Glutamatergic neuron (in vitro differentiated cells): ENCODE data around the gene KRTAP3-2. TPM values are rescaled to one million over a fixed set of nuclear protein-coding genes. Genes with fewer than 3 reads are reported as not detected.

Experiments used
- DNase-seq: peaks from one replicate; pipeline ENCODE4 v3.0.0; 2022
- H3K27ac Mint-ChIP-seq: one replicate; pipeline ENCODE4 v1.8.0; 2020; ENCODE audit warnings: mild to moderate bottlenecking, mixed read lengths, inconsistent platforms; ENCODE audit not compliant: unreplicated experiment
- H3K27me3 Mint-ChIP-seq: one replicate; pipeline ENCODE4 v1.8.0; 2020; ENCODE audit warnings: mild to moderate bottlenecking, moderate library complexity, mixed read lengths, inconsistent platforms; ENCODE audit not compliant: unreplicated experiment
- H3K36me3 Mint-ChIP-seq: one replicate; pipeline ENCODE4 v1.8.0; 2020; ENCODE audit warnings: mild to moderate bottlenecking, mixed read lengths, inconsistent platforms; ENCODE audit not compliant: unreplicated experiment
- H3K4me1 Mint-ChIP-seq: one replicate; pipeline ENCODE4 v1.8.0; 2020; ENCODE audit warnings: mild to moderate bottlenecking, low read depth, mixed read lengths, inconsistent platforms; ENCODE audit not compliant: unreplicated experiment
- H3K4me3 Mint-ChIP-seq: one replicate; pipeline ENCODE4 v1.8.0; 2020; ENCODE audit warnings: mild to moderate bottlenecking, mixed read lengths, inconsistent platforms; ENCODE audit not compliant: unreplicated experiment
- H3K9me3 Mint-ChIP-seq: one replicate; pipeline ENCODE4 v1.8.0; 2020; ENCODE audit warnings: mild to moderate bottlenecking, moderate library complexity, mixed read lengths, inconsistent platforms; ENCODE audit not compliant: unreplicated experiment
- CTCF ChIP-seq: fragments of 200-600 bp; sonication (generic); IDR thresholded peaks from one replicate; pipeline ENCODE4 v1.5.0; 2021; ENCODE audit not compliant: partially characterized antibody, unreplicated experiment
- total RNA-seq: library from RNA; stranded (reverse); fragmentation: NEBNext Ultra II Directional; extraction: Animal tissue kit (Norgen Biotek cat#: 25700); gene quantifications from one replicate; pipeline ENCODE4 v1.2.1, GENCODE V29; 2021; ENCODE audit not compliant: unreplicated experiment

The KRTAP3-2 gene
- total RNA-seq, 1 donor from 2014 or later: not detected

- peak; percentile 54 for DNase-seq
- Mint-ChIP-seq H3K36me3 (no peaks in the 10 kb centered on the region), H3K27ac (peak within 1 kb of the TSS; percentile 84), H3K9me3 (peaks cover 8% of the 10 kb centered on the region), H3K4me1 (peaks cover 18% of the 10 kb centered on the region), H3K27me3 (peaks cover 6% of the 10 kb centered on the region), H3K4me3 (peak within 1 kb of the TSS; percentile 47)
- TF ChIP-seq CTCF: no peak
Measured at GRCh38 chr17:40993839-40994238, 5.9 kb downstream of the KRTAP3-2 start, which contains the start of gene KRTAP3-3. Gene KRTAP3-3 (minus strand): TSS chr17:40994164. CDS start chr17:40994097, 67 bp downstream.

- peaks cover 8% of the 10 kb centered on the region for H3K9me3 Mint-ChIP-seq
- no peaks in the 10 kb centered on the region for H3K36me3 Mint-ChIP-seq
- no peak overlapping the region for H3K27ac Mint-ChIP-seq
- H3K4me3 Mint-ChIP-seq: no peak overlapping the region
- no peak for TF ChIP-seq CTCF
- DNase-seq: no peak
- H3K27me3 Mint-ChIP-seq: peaks cover 6% of the 10 kb centered on the region
- peaks cover 18% of the 10 kb centered on the region for H3K4me1 Mint-ChIP-seq
Measured at GRCh38 chr17:40993084-40993483, 6.6 kb downstream of the KRTAP3-2 start.

GRCh38 chr17:40992666-40993065 is 7.0 kb downstream of the KRTAP3-2 start:
- DNase-seq: no peak
- no peak for TF ChIP-seq CTCF
- H3K9me3 Mint-ChIP-seq: peaks cover 8% of the 10 kb centered on the region
- H3K4me3 Mint-ChIP-seq: no peak overlapping the region
- no peak overlapping the region for H3K27ac Mint-ChIP-seq
- H3K27me3 Mint-ChIP-seq: peaks cover 6% of the 10 kb centered on the region
- no peaks in the 10 kb centered on the region for H3K36me3 Mint-ChIP-seq
- H3K4me1 Mint-ChIP-seq: peaks cover 18% of the 10 kb centered on the region

- no peaks in the 10 kb centered on the region for H3K9me3 Mint-ChIP-seq
- no peaks in the 10 kb centered on the region for H3K4me1 Mint-ChIP-seq
- H3K36me3 Mint-ChIP-seq: no peaks in the 10 kb centered on the region
- no peak for DNase-seq
- no peaks in the 10 kb centered on the region for H3K27me3 Mint-ChIP-seq
- TF ChIP-seq CTCF: no peak
- no peak overlapping the region for H3K4me3 Mint-ChIP-seq
- no peak overlapping the region for H3K27ac Mint-ChIP-seq
Measured at GRCh38 chr17:40986920-40987319, 12.8 kb downstream of the KRTAP3-2 start.

GRCh38 chr17:40984226-40984625 is 15.5 kb downstream of the KRTAP3-2 start, which contains the start of gene KRT40:
Gene KRT40 (minus strand): TSS chr17:40984326. CDS start chr17:40984273, 53 bp downstream.
- Mint-ChIP-seq H3K4me3 (no peak within 1 kb of the TSS), H3K36me3 (no peaks in the 10 kb centered on the region), H3K27me3 (no peaks in the 10 kb centered on the region), H3K9me3 (no peaks in the 10 kb centered on the region), H3K27ac (no peak within 1 kb of the TSS), H3K4me1 (peaks cover 9% of the 10 kb centered on the region)
- no peak for DNase-seq
- no peak for TF ChIP-seq CTCF
